22Rv1 (cell line): ENCODE results near the gene PCCA.
"Not testable (repeated sequence)": the region's sequence is repeated elsewhere in the genome, so short reads cannot be mapped to it uniquely, and the experiment has no call there.

Source experiments
- H3K27ac ChIP-seq: fragments of 450-650 bp; 2 replicates; pipeline ENCODE4 v1.5.1; 2017
- CTCF ChIP-seq: fragments of 450-650 bp; IDR thresholded peaks from 2 replicates; pipeline ENCODE4 v1.5.1; 2017; ENCODE audit warnings: mild to moderate bottlenecking
- ZFX ChIP-seq: fragments of 450-650 bp; IDR thresholded peaks from 2 replicates; pipeline ENCODE4 v1.6.1; 2017; ENCODE audit warnings: antibody characterized with exemption, borderline replicate concordance

The PCCA gene

GRCh38 chr13:100089465-100090032 is 656 bp downstream of the PCCA start:
- H3K27ac ChIP-seq = peak overlapping the region; percentile 73
- TF ChIP-seq CTCF (no peak), ZFX (no peak)

GRCh38 chr13:100090861-100091260 is 2.0 kb downstream of the PCCA start:
- H3K27ac ChIP-seq = no peak overlapping the region
- TF ChIP-seq ZFX (no peak), CTCF (no peak)

GRCh38 chr13:100091391-100091790 is 2.5 kb downstream of the PCCA start:
- TF ChIP-seq ZFX (no peak), CTCF (no peak)
- H3K27ac ChIP-seq = no peak overlapping the region

- not testable (repeated sequence) for H3K27ac ChIP-seq
Measured at GRCh38 chr13:100092273-100092672, 3.4 kb downstream of the PCCA start.

- no peak for TF ChIP-seq CTCF
- TF ChIP-seq ZFX = no peak
Measured at GRCh38 chr13:100095498-100095897, 6.6 kb downstream of the PCCA start.

GRCh38 chr13:100096526-100096925 is 7.6 kb downstream of the PCCA start:
- TF ChIP-seq CTCF (no peak), ZFX (no peak)
- H3K27ac ChIP-seq = no peak overlapping the region

More at GRCh38 chr13:100095498-100095897, 6.6 kb downstream of the PCCA start:
- H3K27ac ChIP-seq = no peak overlapping the region

GRCh38 chr13:100097821-100098220 is 8.9 kb downstream of the PCCA start:
- no peak for TF ChIP-seq ZFX
- no peak for TF ChIP-seq CTCF
- no peak overlapping the region for H3K27ac ChIP-seq
